ENCODE measurements around the gene RBM12.
"Not testable (repeated sequence)": the region's sequence is repeated elsewhere in the genome, so short reads cannot be mapped to it uniquely, and the experiment has no call there.

Gene RBM12

DNA sequence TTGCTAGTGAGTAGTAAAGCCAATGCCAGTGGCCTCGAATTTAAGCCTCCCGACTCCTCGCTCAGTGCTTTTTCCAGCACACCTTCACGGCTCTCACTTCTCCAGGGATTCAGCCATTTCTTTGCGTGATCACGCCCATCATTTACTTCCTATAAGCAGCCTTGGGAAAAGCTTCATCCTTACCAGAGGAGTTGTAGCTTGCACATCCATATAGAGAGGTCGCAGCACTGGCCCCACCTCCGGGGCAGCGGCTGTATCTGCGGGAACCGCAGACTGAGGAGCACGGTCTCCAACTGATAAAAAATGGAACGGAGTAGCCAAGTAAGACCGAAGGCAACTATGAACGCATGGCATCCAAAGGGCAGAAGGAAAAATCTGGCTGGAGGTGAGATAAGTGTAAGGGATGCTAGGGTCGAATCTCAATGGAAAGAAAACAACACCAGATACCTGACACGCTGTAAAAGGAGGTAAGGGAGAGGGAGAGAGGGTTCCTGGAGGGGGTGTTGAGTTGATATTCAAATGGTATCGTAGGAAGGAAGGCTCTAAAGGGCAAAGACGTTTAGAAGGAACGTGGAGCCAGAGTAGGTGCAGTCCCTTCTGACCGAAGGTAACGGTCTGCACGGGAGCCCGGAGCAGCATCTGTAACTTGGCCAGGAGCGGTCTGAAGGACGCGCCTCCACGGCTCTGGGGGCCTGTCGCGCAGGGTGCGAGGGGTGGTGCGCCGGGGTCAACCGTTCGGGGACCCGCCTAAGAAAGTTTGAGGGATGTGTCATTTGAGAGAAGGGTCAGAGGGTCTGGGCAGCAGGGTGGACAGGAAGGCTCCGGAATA lies 33.8 kb upstream of the RBM12 start:
- no peak for DNase-seq

DNA sequence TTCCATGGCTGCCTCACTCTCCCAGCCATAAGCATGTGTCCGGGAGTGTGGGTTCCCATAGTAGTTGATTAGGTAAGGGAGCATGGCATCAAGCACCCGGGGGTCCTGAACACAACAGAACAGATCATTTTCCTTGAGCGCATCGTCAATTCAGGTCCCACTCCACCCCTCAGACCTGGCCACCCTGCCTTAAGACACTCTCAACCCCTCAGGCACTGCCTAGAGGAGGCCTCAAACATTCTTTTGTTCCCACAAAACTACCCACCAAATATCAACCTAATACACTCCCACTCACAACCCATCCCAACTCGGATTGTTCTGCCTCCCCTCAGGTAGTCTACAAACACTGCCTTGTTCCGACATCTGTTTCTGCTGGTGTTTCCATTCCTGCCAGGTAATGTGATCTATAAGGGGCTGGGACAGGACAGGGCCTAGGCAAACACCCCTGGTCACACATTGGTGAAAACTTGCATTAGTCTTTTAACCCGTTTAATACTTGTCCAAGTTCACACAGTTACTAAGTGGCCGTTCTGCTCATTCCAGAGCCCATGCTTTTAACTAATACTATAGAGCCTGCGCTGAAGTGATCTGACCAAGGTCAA lies 33.1 kb upstream of the RBM12 start:
- no peak for DNase-seq

DNA sequence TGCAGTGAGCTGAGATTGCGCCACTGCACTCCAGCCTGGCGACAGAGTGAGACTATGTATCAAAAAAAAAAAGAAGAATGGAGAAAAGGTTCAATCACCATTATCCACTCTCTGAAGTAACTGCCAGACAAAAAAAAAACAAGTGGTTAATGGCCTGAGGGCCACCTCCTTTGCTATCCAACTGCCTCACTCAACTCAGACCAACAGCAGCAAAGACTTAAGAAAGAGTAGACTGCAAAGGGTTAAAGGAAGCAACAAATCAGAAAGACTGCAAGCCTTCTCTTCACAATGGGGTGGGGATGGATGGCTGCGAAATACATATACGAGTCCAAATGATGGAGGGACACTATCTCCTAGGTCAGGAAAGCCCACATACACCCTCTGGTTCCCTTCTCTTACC lies 31.3 kb upstream of the RBM12 start:
- DNase-seq: no peak

DNA sequence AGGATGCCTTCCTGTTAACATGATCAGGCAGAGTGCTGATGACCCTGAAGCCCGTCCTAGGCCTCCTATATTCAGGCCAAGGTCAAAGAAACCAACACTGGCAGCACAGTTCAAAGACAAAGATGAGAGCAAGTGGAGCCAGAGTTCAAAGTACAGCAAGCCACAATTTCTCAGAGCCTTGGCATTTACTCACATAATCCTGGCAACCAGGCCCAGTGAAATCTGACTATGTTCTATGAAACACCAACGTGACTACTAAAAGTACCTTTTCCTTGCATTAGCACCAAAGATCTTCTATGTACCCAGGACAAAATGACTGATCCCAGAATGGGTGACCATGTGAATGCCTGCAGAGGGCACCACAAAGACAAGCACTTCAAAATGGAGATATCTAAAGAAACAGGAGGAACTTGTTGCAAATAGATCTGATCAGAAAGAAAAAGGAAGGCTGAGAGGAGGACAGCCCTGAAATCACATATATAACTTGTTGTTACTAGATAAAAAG lies 30.6 kb upstream of the RBM12 start:
- no peak for DNase-seq

DNA sequence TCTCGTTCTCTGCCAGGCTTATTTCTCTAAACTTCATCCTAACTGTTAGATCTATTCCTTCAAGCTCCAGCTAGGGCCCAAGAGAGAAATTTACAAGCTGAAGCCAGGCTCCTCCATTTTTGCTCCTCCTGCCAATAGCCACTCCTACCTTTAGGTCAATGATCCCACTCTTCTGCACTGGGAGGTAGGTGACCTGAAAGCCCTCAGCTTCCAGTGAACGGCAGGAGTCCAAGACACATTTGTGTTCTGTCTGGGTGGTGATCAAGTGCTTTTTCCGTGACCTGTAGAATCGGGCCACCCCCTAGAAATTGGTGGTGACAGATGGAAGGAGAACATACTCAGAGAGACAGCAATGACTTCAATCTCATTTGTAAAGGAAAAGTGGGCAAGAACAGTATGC lies 25.6 kb upstream of the RBM12 start:
- no peak for DNase-seq

DNA sequence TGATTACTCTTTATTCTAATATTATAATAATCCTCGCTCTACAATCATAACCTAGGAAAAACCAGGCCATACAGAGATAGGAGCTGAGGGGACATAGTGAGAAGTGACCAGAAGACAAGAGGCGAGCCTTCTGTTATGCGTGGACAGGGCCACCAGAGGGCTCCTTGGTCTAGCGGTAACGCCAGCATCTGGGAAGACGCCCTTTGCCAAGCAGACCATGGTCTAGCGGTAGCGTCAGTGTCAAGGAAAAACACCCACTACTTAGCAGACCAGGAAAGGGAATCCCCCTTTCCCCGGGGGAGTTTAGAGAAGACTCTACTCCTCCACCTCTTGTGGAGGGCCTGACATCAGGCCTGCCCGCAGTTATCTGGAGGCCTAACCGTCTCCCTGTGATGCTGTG lies 22.2 kb upstream of the RBM12 start:
- DNase-seq: not testable (repeated sequence)

GRCh38 chr20:35685368-35685767 lies 20.7 kb upstream of the RBM12 start:
- not testable (repeated sequence) for DNase-seq

GRCh38 chr20:35681960-35682359 lies 17.3 kb upstream of the RBM12 start:
- no peak for DNase-seq

DNA sequence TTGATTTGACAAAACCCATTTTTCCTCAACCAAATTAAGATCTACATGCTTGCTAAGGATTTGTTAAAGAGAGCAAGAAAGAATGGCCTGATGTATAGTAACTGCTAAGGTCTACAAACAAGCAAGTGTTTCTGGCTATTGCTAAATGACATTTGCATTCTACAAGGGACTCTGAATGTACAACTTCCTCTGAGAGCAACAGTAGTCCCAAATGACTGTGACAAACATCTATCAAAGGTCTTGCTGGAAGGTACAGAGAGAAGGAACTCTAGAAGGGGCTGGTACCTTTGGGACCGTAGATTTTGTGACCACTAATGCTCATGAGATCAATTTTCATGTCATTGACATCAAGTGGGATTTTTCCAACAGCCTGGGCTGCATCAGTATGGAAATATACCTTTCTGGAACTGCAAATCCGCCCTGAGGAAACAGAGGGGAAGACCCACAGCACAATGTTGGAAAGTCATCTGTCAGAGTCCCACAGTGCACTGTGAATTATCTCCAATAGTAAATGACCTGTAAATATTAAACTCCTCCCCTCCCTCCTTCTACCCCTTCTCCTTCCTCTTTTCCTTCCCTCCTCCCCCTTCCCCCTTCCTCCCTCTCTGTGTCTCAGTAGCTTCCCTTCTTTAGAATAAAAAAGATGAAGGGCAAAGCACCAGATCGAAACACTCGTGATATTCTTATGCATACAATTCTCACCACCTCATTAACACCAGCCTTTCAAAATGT lies 15.9 kb upstream of the RBM12 start:
- no peak for DNase-seq

- DNase-seq: no peak
These were observed 10.2 kb upstream of the RBM12 start for GRCh38 chr20:35674921-35675320.

- DNase-seq: no peak
These were observed 9.2 kb upstream of the RBM12 start for GRCh38 chr20:35673884-35674283.

DNA sequence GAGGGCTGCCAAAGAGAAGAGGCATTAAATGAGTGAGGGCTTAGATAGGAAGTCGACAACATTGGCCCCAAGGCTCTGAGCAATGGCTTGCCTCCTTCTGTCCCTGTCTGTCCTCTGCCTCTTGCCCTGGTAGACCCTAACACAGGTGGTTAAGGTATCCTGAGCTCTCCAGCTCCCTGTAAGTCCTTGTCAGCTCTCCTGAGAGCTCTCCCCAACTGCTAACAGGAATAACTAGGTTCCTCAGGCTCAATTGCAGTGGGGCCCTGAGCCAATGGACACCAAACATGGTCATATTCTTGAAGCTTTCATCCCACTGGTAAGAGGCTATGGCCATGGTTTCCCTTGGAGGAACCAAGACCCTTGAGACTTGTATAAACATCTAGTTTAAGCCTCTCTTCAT lies 5.0 kb upstream of the RBM12 start:
- no peak for DNase-seq

DNA sequence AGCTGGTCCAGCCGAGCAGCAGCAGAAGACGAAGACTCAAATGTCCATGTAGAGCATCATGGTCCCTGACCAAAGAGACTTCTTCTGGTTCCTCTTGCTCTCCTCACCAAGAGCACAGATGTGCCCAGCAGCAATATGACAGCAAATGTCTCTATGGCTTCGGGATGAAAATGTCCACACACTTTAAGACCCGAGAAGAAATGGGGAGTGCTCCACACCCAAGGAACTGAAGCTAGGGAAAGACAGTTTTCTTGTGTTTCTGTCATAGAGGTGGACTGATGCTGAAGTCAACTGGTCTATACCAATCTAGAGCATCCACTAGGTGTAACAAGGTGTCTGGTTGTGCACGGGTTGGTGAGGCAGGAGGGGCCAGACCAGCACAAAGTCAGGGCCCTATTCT lies 4.5 kb upstream of the RBM12 start:
- no peak for DNase-seq

GRCh38 chr20:35665949-35666288 lies 1.2 kb upstream of the RBM12 start:
- DNase-seq: no peak

DNA sequence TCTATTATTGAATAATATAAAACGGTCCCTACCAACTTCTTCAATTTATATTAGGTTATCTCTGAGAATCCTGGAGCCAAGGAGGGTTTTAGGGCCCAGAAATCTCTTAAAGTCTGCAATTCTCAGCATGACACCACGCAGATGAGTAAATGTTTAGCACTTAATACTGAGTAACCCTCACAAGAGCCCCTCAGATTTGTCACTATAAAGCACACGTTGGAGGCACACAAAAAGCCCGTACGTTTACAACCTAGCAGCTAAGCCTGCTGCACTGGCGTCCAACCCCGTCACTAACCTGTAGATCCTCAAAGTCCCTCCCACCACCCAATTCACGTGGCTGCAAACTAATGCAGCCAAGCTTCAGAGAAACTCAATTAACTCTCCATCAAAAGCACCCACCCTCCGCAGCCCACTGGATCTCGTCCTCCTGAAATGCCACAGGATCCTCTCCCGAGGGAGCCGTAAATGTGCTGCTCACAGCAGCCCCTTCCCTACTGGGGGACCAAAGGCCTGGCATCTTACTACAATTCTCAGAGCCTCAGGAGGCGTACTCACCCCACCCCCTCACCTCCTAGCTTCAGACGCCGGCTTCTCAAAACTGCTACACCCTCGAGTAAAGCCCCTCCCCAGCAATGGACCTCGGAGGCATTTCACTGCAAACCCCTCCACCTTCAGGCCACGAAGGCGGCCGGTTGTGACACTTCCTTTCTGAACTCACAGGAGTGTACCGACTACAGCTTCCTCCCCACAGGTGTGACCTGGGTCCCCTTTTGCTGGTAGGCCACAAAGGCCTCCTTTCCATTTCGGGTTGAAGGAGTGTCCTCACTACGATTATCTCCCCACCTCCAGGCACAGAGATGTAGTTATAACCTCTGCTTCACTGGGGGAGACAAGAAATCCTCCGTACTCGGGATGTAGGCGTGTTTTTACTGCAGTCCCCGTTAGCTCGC lies 909 bp downstream of the RBM12 start:
- peak; percentile 38 for DNase-seq

DNA sequence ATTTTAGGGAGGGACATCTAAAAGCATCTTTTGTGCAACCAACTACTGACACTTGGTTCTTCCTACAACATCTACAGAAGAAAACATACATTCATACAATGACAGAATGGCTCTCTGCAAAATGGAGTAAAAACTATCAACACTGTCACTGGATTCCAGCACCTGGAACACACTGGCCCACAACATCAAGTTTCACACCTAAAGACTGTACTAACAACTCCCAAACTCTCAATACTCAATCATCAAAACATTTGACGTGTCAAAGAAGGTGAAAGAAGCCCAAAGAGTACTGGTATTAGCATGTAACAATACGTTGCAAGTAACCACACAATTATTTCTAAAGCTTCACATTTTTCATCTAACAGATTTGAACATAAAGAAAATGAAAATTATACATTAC lies 2.1 kb downstream of the RBM12 start:
- DNase-seq: no peak

GRCh38 chr20:35661908-35662307 lies 2.8 kb downstream of the RBM12 start:
- no peak for DNase-seq

DNA sequence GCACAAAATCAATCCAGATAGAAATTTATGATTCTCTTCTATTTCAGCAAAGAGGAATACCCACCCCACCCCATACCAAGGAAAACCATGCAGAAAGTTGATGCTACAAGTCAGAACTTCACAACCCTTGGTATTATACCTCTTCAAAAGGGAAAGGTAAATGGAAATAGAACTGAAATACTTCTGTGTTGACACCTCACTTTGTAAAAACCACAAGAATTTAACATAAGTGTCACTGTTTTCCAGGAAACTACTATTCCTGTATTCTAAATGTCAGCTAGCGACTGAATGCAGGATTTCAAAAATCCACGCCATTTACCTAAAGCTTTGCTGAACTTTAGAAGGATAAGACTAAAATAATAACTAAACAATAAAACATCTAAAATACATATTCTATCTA lies 3.6 kb downstream of the RBM12 start:
- DNase-seq: peak; percentile 23

- no peak for DNase-seq
These were observed 4.4 kb downstream of the RBM12 start for GRCh38 chr20:35660122-35660937.

GRCh38 chr20:35657271-35657670 lies 7.4 kb downstream of the RBM12 start:
- DNase-seq: no peak

DNA sequence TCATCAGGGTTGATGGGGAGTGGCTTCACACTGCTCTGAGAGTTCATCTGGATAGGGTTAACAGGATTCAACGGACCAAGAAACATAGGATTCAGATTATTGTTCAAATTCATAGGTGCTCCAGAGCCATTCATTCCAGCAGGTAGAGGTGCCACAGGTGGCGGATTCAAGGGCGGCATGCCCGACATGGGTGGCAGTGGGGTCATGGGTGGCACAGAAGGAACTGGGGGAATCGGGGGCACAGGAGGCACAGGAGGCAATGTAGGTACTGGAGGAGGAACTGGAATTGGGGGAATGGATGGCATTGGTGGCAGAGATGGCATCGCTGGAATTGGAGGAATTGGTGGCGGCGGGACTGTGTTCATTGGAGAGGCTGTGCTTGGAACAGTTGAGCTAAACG lies 10.3 kb downstream of the RBM12 start:
- no peak for DNase-seq

DNA sequence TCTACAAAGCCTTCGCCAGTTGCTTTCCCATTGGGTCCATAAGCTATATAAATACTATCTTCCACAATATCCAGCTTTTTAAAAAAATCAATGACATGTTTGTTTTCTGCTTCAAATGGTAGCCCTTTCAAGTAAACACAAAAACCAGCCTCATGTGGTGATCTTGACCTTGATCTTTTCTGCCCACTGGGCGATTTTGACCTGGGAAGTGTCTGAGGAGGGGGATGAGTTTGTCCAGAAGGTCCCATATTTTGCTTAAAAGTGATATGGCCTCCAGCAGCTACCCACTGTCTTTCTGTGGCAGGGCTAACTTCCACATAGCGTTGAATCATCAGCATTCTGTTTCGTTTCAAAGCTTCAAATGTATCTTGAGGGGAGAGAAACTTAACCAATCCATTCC lies 10.8 kb downstream of the RBM12 start:
- no peak for DNase-seq
